ENCODE measurements around the gene TECTA.

GRCh38 chr11:121225382-121225781 is 124.3 kb downstream of the TECTA start:
- TF ChIP-seq CTCF (optimal IDR thresholded peaks at IDR 0.05 in 1 of 3, IDR thresholded peaks at IDR 0.05 in 1 of 3, conservative IDR thresholded peaks at IDR 0.05 in 1 of 3; ENCODE audit: extremely low read depth in 1 of 3, insufficient read depth in 2 of 3, low read length in 3 of 3) = no peak
- no peak for TF ChIP-seq EZH2 (IDR thresholded peaks at IDR 0.05; ENCODE audit: low read length)
